CD4-positive, alpha-beta T cell treated with Interleukin-2 at 100 ng/mL for 4 hours (primary cell): Measurements from ENCODE around the gene MGRN1.

ENCODE experiments used
- DNase-seq: peaks from one replicate; pipeline ENCODE4 v3.0.0-alpha.2; 2020; ENCODE audit warnings: low spot score

MGRN1 gene

GRCh38 chr16:4675864-4676786 is 51.5 kb downstream of the MGRN1 start:
- peak; percentile 71 for DNase-seq

GRCh38 chr16:4676831-4677230 is 52.2 kb downstream of the MGRN1 start:
- DNase-seq = no peak

GRCh38 chr16:4677390-4677789 is 52.8 kb downstream of the MGRN1 start:
- no peak for DNase-seq

DNA sequence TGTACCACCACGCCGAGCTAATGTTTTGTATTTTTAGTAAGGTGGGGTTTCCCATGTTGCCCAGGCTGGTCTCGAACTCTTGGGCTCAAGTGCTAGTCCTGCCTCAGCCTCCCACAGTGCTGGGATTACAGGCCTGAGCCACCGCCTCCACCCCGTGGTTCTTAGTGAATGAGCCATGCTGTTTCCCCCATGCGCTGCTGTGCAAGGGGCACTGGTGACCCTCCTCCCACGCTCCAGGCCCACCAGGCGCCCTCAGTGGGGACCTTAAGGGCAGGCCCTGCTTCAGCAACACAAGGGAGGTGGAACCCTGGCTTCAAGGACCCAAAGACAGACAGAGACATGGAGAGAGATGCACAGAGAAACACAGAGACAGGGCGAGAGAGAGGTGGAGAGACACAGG is 53.4 kb downstream of the MGRN1 start:
- no peak for DNase-seq

GRCh38 chr16:4678596-4678995 is 54.0 kb downstream of the MGRN1 start:
- no peak for DNase-seq

GRCh38 chr16:4679156-4679849 is 54.7 kb downstream of the MGRN1 start:
- DNase-seq = no peak

DNA sequence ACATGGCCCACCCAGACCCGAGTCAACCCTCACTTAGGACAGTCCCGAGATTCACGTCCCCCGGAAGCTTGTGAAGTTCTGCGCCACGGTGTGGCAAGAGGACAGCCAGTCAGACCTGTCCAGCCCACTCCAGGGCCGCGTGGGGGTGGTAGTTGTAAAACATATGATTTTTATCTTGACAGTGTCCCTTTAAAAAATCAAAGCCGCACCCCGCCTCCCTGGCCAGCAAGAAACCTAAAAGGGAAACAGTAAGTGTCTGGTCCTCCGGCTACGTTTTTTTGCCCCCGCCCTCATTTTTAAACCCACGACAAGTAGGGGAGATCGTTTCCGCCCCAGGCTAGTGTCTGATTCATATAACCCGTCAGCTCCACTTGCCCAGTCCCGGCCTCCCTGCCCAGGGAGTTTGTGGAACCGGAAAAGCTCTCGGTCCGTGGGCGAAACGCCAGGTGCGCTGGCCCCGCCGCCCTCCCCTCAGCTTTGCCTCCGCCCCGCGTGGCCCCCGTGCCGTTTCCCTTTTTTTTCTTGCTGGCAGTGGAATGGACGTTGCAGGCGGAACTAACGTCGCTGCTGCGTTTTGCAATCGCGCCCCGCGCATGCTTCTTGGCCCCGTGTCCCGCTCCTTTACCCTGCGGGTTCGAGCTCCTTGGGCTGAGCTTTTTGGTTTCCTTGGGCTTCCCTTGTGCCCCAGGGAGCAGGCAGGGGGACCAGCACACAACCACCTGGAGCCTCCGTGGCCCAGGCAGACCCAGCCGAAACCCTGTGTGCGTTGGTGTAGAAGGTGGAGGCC is 55.4 kb downstream of the MGRN1 start:
- no peak for DNase-seq

DNA sequence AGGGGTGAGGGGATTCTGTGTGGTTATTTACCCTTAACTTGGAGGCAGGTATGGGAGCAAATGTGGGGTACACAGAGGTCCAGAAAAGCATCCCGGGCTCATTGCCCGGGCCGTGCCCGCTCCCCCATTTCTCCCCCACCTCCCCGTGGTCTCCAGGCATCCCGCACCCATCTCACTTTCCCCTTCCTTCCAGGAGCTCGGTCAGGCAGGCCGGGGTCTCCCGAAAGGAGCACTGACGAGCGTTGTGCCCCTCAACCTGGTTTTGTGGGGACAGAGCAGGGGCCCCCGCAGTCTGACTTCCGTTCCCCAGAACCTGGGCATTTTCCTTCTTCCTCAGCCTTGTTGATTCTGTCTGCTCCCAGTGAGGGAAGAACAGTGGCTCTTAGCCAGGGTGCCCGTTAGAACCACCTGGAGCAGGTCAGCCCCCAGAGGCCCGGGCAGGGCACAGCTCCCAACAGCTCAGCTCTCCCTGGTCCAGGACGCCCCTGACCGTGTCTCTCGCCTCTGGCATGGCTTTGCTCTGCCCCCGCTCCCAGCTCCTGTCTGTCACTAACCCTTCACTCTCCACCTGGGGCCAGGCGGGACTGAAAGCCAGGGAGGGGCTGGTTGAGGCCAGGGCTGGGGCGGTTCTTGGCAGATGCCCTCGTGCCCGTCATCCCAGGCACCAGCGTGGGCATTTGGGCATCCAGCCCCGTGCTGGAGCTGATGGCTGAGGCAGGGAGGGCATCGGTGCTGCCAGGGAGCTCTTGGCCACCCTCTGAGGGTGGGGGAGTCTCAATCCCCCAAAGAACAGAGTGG is 56.2 kb downstream of the MGRN1 start:
- DNase-seq = no peak

GRCh38 chr16:4681471-4682083 is 57.0 kb downstream of the MGRN1 start:
- no peak for DNase-seq

DNA sequence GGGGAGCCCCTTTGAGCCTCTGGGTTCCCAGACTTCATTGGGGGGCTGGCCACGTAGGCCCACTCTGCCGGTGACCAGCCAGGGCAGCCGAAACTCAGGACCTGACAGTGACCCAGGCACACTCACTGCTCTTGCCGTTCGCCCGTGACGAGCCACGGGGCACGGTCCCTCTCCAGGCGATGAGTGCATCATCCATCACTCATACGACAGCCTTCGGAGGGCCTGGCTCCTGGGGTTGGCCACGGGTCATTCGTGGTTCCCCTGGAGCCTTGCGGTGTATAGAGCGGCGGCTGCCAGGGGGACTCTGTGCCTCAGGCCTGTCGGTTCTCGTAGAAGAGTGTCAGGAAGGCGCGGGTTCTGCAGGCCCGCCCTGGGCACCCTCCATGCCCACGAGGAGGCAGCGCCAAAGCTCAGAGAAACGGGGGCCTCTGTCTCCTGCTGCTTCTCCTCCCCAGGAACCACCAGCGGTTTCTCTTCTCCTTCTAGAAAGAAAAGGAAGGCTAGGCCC is 57.5 kb downstream of the MGRN1 start:
- no peak for DNase-seq

GRCh38 chr16:4682616-4683254 is 58.1 kb downstream of the MGRN1 start:
- no peak for DNase-seq

DNA sequence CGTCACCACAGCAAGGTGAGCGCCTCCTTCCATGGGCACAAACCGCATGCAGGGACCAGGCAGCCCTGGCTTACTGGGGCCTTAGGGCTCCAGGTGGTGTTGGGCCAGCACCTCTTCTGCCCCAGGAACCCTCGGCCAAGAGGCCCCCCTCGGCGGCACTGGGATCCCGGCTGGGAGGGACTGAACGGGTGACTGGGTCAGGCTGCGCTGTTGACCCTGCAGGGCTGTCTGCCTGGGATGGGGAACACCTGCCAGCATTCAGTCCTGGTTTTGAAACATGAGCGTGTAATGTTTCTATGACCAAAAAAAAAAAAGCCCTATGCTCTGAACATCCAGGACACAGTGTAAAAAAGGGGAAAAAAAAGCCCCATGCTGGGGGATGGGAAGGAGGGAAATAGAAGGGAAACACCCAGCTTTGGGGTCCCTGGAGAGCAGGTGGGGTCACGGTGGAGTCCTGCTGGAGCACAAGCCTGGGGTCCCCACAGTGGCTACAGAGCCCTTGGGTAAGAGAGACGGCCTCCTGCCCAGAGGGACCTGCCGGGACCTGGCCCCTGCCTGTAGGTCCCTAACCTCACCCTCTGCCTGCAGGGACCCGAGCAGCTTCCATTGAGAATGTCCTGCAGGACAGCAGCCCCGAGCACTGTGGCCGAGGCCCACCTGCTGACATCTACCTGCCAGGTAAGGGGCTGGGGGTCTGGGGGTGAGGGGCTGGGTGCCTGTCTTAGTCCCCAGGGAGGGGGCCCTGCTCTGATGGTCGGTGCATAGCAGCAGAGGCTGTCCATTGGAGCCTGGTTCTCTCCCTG is 58.8 kb downstream of the MGRN1 start:
- DNase-seq = no peak

GRCh38 chr16:4684058-4684715 is 59.6 kb downstream of the MGRN1 start:
- no peak for DNase-seq

DNA sequence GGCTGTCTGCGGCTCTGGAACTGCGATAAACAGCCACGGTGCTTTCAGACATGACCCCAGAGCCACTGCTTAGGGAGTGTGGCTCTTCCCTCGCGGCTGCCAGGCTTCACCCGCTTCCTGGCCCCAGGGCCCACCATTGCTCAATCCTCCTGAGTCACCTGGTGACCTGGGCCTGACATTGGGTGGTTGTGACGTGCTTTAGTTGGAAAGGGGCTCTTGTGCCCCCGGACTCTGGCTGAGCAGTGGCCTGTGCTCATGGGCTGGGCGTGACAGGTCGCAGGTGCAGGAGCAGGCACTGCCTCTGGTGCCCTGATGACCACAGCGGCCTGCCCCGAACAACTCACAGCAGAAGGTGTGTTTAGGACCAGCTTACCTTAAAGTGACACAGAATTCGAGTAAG is 60.1 kb downstream of the MGRN1 start:
- DNase-seq = no peak

- no peak for DNase-seq
Measured at GRCh38 chr16:4685292-4685691, 60.7 kb downstream of the MGRN1 start.

DNA sequence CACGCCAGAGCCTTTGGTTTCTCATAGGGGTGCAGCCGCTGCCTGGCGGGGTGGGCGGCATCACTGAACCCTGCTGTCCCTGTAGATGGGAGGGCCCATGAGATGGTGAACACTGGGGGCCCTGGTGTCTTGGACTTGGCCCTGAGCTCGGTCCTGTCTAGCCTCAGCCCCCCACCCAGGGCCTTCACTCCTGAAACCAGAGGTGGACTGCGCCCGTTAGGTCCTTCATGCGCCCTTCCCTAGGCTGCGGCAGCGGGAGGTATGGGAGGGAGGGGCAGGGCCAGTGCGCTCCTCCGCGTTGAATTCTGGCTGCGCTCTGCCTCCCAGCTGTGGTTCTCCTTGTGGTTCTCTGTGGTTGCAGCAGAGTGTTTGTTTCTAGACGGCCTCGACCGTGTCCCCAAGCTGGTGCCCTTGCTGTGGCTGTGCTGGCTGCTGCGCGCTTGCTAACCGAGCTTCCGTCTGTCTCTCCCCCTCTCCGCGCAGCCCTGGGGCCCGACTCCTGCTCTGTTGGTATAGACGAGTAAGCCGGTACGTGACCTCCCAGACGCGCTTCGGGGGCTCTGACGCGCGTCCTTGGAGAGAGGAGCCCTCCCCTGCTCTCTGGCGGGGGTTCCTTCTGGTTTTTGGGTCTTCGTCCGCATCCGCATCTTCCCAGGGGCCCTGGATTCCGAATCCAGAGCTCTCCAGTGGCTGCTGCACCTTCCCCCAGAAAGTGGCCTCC is 61.3 kb downstream of the MGRN1 start:
- no peak for DNase-seq

DNA sequence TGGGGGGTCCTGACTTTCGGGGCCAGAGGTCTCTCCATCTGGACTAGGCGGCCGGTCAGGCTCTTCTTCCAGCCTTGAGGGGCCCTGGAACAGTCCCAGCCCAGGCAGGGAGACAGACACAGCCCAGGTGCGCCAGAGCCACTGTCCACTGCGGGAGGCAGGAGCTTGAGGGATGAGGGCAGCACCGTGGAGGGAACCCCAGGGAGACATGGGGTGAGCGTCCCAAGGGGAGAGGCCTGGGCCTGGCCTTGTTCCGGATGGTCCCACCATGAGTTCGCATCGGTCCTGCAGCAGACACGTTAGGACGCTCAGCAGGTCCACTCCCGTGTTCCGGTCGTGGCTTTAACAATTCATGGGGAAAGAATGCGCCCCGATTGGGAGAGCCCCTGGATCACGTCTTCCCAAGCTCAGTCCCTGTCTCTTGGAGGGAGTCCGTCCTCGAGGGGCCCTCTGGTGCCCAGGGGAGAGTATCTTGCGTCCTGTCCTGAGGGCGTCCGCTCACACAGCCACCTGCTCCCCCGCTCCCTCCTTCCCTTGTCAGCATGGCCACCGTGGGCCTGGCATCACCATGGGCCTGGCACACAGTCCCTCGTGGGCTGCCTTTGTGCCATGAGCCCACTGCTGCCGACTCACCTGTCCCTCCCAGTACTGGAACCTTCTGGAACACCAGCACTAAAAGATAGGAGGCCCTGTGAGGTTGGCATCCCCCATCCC is 62.0 kb downstream of the MGRN1 start:
- no peak for DNase-seq

DNA sequence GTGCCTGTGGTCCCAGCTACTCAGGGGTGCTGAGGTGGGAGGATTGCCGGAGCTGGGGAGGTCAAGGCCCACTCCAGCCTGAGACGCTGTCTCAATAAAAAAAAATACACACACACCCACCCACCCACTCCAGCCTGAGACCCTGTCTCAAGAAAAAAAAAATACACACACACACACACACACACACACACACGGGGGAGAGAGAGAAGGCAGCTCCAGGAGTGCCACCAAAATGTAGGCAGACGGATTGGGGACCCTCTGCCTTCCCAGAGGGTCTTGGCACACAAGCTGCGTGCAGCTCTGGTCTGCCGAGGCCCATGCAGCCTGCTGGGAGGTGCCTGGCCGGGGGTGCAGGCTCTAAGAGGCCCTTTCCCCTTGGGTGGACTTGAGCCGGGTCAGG is 62.8 kb downstream of the MGRN1 start:
- no peak for DNase-seq
